Measurements from ENCODE around the gene PHF20.

- TF ChIP-seq GRHL2 (CRISPR knock-in tag; IDR thresholded peaks at IDR 0.05; ENCODE audit: insufficient replicate concordance, severe bottlenecking): no peak
- TF ChIP-seq CTCF (IDR thresholded peaks at IDR 0.05): no peak
These were observed 19.3 kb downstream of the PHF20 start for GRCh38 chr20:35791097-35791496.
